ENCODE results near the gene PROZ.

Gene PROZ

GRCh38 chr13:113209336-113209758 is 50.9 kb downstream of the PROZ start, which contains the start of gene CUL4A:
TSS of gene CUL4A (plus strand) at chr13:113209613. CDS start at chr13:113209628, 15 bp downstream.
- peak; percentile 79 to 80 for DNase-seq

- DNase-seq: peak in 1 of 2 experiments; percentile 46
Observed at GRCh38 chr13:113209759-113210421, 51.4 kb downstream of the PROZ start.

- no peak for DNase-seq
Observed at GRCh38 chr13:113210833-113211232, 52.4 kb downstream of the PROZ start.

- DNase-seq: no peak
Observed at GRCh38 chr13:113211774-113212173, 53.3 kb downstream of the PROZ start.

GRCh38 chr13:113216254-113217048 is 58.0 kb downstream of the PROZ start:
- DNase-seq: peak in 1 of 2 experiments; percentile 24

GRCh38 chr13:113218586-113218985 is 60.1 kb downstream of the PROZ start:
- no peak for DNase-seq

GRCh38 chr13:113219256-113219940 is 61.0 kb downstream of the PROZ start:
- DNase-seq: no peak

GRCh38 chr13:113220141-113220598 is 61.7 kb downstream of the PROZ start:
- DNase-seq: no peak

- DNase-seq: no peak
Observed at GRCh38 chr13:113220877-113221276, 62.4 kb downstream of the PROZ start.
